Cardiac fibroblast (primary cell): ENCODE results near the gene LAMC1.

Experiments
- DNase-seq, 2 donors: peaks; one replicate each; pipeline versions ENCODE4 v3.0.0 to v3.0.0-alpha.2; 2010; ENCODE audit warnings: low read depth in 2 of 2
- H3K4me3 ChIP-seq, 2 donors: replicated peaks in 1 of 2; 1 replicate in 1 of 2; 2 replicates in 1 of 2; pipeline ENCODE4 v1.5.1; 2011; ENCODE audit warnings: low read depth in 2 of 2, low read length in 2 of 2, mild to moderate bottlenecking in 2 of 2, moderate library complexity in 1 of 2
- CTCF ChIP-seq: IDR thresholded peaks from one replicate; pipeline ENCODE4 v1.5.1; 2011; ENCODE audit warnings: low read depth, mild to moderate bottlenecking, low read length, inconsistent platforms

Gene LAMC1

GRCh38 chr1:183039985-183040447 lies 16.8 kb downstream of the LAMC1 start:
- peak; percentile 65 to 95 for DNase-seq
- TF ChIP-seq CTCF, result no peak
- H3K4me3 ChIP-seq, result no peak overlapping the region

- TF ChIP-seq CTCF, result no peak
- H3K4me3 ChIP-seq, result no peak overlapping the region
- peak in 1 of 2 donors; percentile 54 for DNase-seq
Observed at GRCh38 chr1:183040547-183040971, 17.3 kb downstream of the LAMC1 start.

GRCh38 chr1:183043254-183043653 lies 20.0 kb downstream of the LAMC1 start:
- no peak for DNase-seq
- no peak for TF ChIP-seq CTCF
- no peak overlapping the region for H3K4me3 ChIP-seq

GRCh38 chr1:183043872-183044854 lies 20.9 kb downstream of the LAMC1 start:
- TF ChIP-seq CTCF, result no peak
- no peak overlapping the region for H3K4me3 ChIP-seq
- DNase-seq, result peak in 1 of 2 donors; percentile 92

GRCh38 chr1:183044893-183045649 lies 21.9 kb downstream of the LAMC1 start:
- DNase-seq, result no peak
- H3K4me3 ChIP-seq, result no peak overlapping the region
- TF ChIP-seq CTCF, result no peak

- no peak for DNase-seq
- no peak for TF ChIP-seq CTCF
- H3K4me3 ChIP-seq, result no peak overlapping the region
Observed at GRCh38 chr1:183048087-183049085, 25.2 kb downstream of the LAMC1 start.
